Neural progenitor cell (in vitro differentiated cells): ENCODE data around the gene GABRR3. TPM values are rescaled to one million over a fixed set of nuclear protein-coding genes. Genes with fewer than 3 reads are reported as not detected.

ENCODE experiments used
- DNase-seq: peaks from one replicate; pipeline ENCODE4 v3.0.0-alpha.2; 2016; ENCODE audit warnings: low spot score
- H2AFZ ChIP-seq: fragments of 200-600 bp; sonication (generic); replicated peaks from 2 replicates; pipeline ENCODE4 v1.6.1; 2016; ENCODE audit warnings: antibody characterized with exemption
- H3F3A ChIP-seq: fragments of 200-600 bp; sonication (generic); 2 replicates; pipeline ENCODE4 v1.6.1; 2016; ENCODE audit warnings: antibody characterized with exemption, low read depth
- H3K27ac ChIP-seq: fragments of 200-600 bp; sonication (generic); 2 replicates; pipeline ENCODE4 v1.5.1; 2016; ENCODE audit warnings: mild to moderate bottlenecking
- H3K27me3 ChIP-seq: fragments of 200-600 bp; sonication (generic); 2 replicates; pipeline ENCODE4 v1.6.1; 2016; ENCODE audit warnings: mild to moderate bottlenecking, moderate library complexity
- H3K36me3 ChIP-seq: fragments of 200-600 bp; sonication (generic); 2 replicates; pipeline ENCODE4 v1.5.1; 2016
- H3K4me1 ChIP-seq: fragments of 200-600 bp; sonication (generic); 2 replicates; pipeline ENCODE4 v1.6.1; 2016; ENCODE audit warnings: mixed run types
- H3K4me2 ChIP-seq: fragments of 200-600 bp; sonication (generic); 2 replicates; pipeline ENCODE4 v1.6.1; 2016
- H3K4me3 ChIP-seq: fragments of 200-600 bp; sonication (generic); 2 replicates; pipeline ENCODE4 v1.5.1; 2016
- H3K79me2 ChIP-seq: fragments of 200-600 bp; sonication (generic); 2 replicates; pipeline ENCODE4 v1.6.1; 2016; ENCODE audit warnings: low read depth
- H3K9ac ChIP-seq: fragments of 200-600 bp; sonication (generic); 2 replicates; pipeline ENCODE4 v1.6.1; 2016
- H3K9me3 ChIP-seq: fragments of 200-600 bp; sonication (generic); 2 replicates; pipeline ENCODE4 v1.5.1; 2016; ENCODE audit warnings: low read depth
- H4K20me1 ChIP-seq: fragments of 200-600 bp; sonication (generic); 2 replicates; pipeline ENCODE4 v1.6.1; 2016; ENCODE audit warnings: low read depth
- H3K27ac Mint-ChIP-seq: 3 replicates; pipeline ENCODE4 v1.8.0; 2021; ENCODE audit warnings: mixed read lengths
- H3K27me3 Mint-ChIP-seq: 2 replicates; pipeline ENCODE4 v1.8.0; 2022; ENCODE audit warnings: low read depth, mild to moderate bottlenecking, inconsistent platforms, moderate library complexity, mixed read lengths; ENCODE audit not compliant: insufficient read depth
- H3K36me3 Mint-ChIP-seq: 3 replicates; pipeline ENCODE4 v1.8.0; 2021; ENCODE audit warnings: mixed read lengths
- H3K4me1 Mint-ChIP-seq: 3 replicates; pipeline ENCODE4 v1.8.0; 2021; ENCODE audit warnings: mixed read lengths
- H3K4me3 Mint-ChIP-seq: 3 replicates; pipeline ENCODE4 v1.8.0; 2021; ENCODE audit warnings: mild to moderate bottlenecking, moderate library complexity, mixed read lengths
- H3K9me3 Mint-ChIP-seq: 3 replicates; pipeline ENCODE4 v1.8.0; 2020; ENCODE audit warnings: mixed read lengths
- CTCF ChIP-seq: fragments of 200-600 bp; sonication (generic); IDR thresholded peaks from 2 replicates; pipeline ENCODE4 v1.5.1; 2017; ENCODE audit warnings: antibody characterized with exemption, mild to moderate bottlenecking
- EZH2 ChIP-seq: fragments of 200-600 bp; sonication (generic); IDR thresholded peaks from 2 replicates; pipeline ENCODE4 v1.6.1; 2017; ENCODE audit warnings: antibody characterized with exemption, mild to moderate bottlenecking, moderate library complexity
- EZH2phosphoT487 ChIP-seq: fragments of 200-600 bp; sonication (generic); IDR thresholded peaks from 2 replicates; pipeline ENCODE4 v1.6.1; 2017; ENCODE audit warnings: antibody characterized with exemption
- total RNA-seq: library from RNA; depleted of rRNA; stranded (reverse); fragments of >200 nt; gene quantifications from 2 replicates; pipeline ENCODE4 v1.2.3, GENCODE V29; 2015; ENCODE audit warnings: low replicate concordance

The GABRR3 gene
- total RNA-seq, 1 donor from 2014 or later = not detected

GRCh38 chr3:97954228-97954827 is 80.8 kb downstream of the GABRR3 start:
- H3K4me3 Mint-ChIP-seq = no peak overlapping the region
- H3K27ac ChIP-seq = no peak overlapping the region
- no peak for DNase-seq
- H3K27me3 Mint-ChIP-seq = no peaks in the 10 kb centered on the region
- no peaks in the 10 kb centered on the region for H3K79me2 ChIP-seq
- H3K4me1 ChIP-seq = no peaks in the 10 kb centered on the region
- no peaks in the 10 kb centered on the region for H3K9me3 Mint-ChIP-seq
- H3K27ac Mint-ChIP-seq = no peak overlapping the region
- TF ChIP-seq EZH2phosphoT487 (no peak), CTCF (no peak), EZH2 (no peak)
- H3K4me3 ChIP-seq = no peak overlapping the region
- H3K9ac ChIP-seq = no peak overlapping the region
- no peaks in the 10 kb centered on the region for H3K9me3 ChIP-seq
- no peaks in the 10 kb centered on the region for H3F3A ChIP-seq
- H2AFZ ChIP-seq = no peak overlapping the region
- no peaks in the 10 kb centered on the region for H3K27me3 ChIP-seq
- peaks cover 6% of the 10 kb centered on the region for H3K36me3 Mint-ChIP-seq
- H3K4me1 Mint-ChIP-seq = no peaks in the 10 kb centered on the region
- H4K20me1 ChIP-seq = no peaks in the 10 kb centered on the region
- no peak overlapping the region for H3K4me2 ChIP-seq
- no peaks in the 10 kb centered on the region for H3K36me3 ChIP-seq

DNA sequence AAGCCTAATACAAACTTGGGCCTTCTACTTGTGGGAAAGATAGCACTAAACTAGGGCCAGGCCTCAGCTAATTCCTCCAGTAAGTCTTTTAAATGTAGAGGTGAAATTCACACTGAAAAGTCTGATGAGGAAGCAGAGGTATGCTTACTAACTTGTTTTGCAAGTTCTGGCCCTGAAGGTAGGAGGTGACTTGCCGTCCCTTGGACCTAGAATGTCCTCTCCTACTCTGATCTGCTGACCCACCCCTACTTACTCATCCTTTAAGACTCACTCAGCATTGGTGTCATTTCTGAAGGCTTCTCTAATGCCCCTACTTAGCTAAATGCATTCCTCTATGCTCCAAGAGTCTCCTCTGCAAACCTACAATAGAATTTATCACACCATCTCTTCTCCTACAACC is 82.2 kb downstream of the GABRR3 start:
- DNase-seq = no peak
- H3K27me3 Mint-ChIP-seq = no peaks in the 10 kb centered on the region
- Histone ChIP-seq H3K27me3 (no peaks in the 10 kb centered on the region), H2AFZ (no peak overlapping the region), H4K20me1 (no peaks in the 10 kb centered on the region), H3K9ac (no peak overlapping the region), H3F3A (no peaks in the 10 kb centered on the region), H3K79me2 (no peaks in the 10 kb centered on the region), H3K36me3 (no peaks in the 10 kb centered on the region), H3K4me1 (no peaks in the 10 kb centered on the region), H3K27ac (no peak overlapping the region), H3K4me2 (no peak overlapping the region), H3K9me3 (no peaks in the 10 kb centered on the region), H3K4me3 (no peak overlapping the region)
- peaks cover 12% of the 10 kb centered on the region for H3K36me3 Mint-ChIP-seq
- no peaks in the 10 kb centered on the region for H3K4me1 Mint-ChIP-seq
- H3K9me3 Mint-ChIP-seq = no peaks in the 10 kb centered on the region
- no peak overlapping the region for H3K4me3 Mint-ChIP-seq
- no peak for TF ChIP-seq CTCF
- no peak overlapping the region for H3K27ac Mint-ChIP-seq

DNA sequence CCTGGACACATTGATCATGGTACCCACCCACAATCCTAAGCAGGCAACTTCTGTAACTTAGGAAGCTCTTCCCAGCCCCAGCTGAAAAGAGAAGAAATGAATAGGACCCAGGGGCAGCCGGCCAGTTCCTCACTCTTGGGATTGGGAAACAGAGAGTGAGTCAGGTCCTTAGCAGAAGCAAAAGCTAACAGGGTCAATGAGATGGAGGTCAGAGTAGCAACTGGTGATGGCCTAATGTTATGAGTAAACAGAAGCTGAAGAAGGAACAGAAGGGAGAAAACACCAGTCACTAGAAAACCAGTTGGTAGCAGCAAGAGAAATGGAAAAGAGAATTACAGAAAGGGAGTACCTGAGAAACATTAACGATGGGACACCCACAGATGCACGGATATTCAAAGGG is 82.8 kb downstream of the GABRR3 start:
- no peak for DNase-seq
- no peaks in the 10 kb centered on the region for H3K4me1 ChIP-seq
- no peaks in the 10 kb centered on the region for H3K4me1 Mint-ChIP-seq
- H3K27me3 Mint-ChIP-seq = no peaks in the 10 kb centered on the region
- H3K27ac ChIP-seq = no peak overlapping the region
- no peaks in the 10 kb centered on the region for H3F3A ChIP-seq
- H2AFZ ChIP-seq = no peak overlapping the region
- H3K4me2 ChIP-seq = no peak overlapping the region
- no peak overlapping the region for H3K9ac ChIP-seq
- no peak overlapping the region for H3K4me3 Mint-ChIP-seq
- no peaks in the 10 kb centered on the region for H3K79me2 ChIP-seq
- no peak for TF ChIP-seq EZH2phosphoT487
- no peak for TF ChIP-seq CTCF
- TF ChIP-seq EZH2 = no peak
- no peaks in the 10 kb centered on the region for H3K36me3 ChIP-seq
- H4K20me1 ChIP-seq = no peaks in the 10 kb centered on the region
- H3K9me3 ChIP-seq = no peaks in the 10 kb centered on the region
- H3K4me3 ChIP-seq = no peak overlapping the region
- no peaks in the 10 kb centered on the region for H3K9me3 Mint-ChIP-seq
- H3K27me3 ChIP-seq = no peaks in the 10 kb centered on the region
- H3K36me3 Mint-ChIP-seq = peaks cover 12% of the 10 kb centered on the region
- H3K27ac Mint-ChIP-seq = no peak overlapping the region
